Karpas-422 (cell line): ENCODE results near the gene CNTNAP2. TPM values are rescaled to one million over a fixed set of nuclear protein-coding genes. Genes with fewer than 3 reads are reported as not detected.
"Not testable (repeated sequence)": the region's sequence is repeated elsewhere in the genome, so short reads cannot be mapped to it uniquely, and the experiment has no call there.

ENCODE experiments used
- DNase-seq: peaks from one replicate; pipeline ENCODE4 v3.0.0-alpha.2; 2015
- H2AFZ ChIP-seq: fragments of 200-600 bp; sonication (generic); 2 replicates; pipeline ENCODE4 v1.6.1; 2014; ENCODE audit warnings: antibody characterized with exemption, low read length, mixed read lengths
- H3K27ac ChIP-seq: fragments of 200-600 bp; sonication (generic); 2 replicates; pipeline ENCODE4 v1.5.1; 2014; ENCODE audit warnings: mild to moderate bottlenecking, low read length, moderate library complexity
- H3K27me3 ChIP-seq: fragments of 200-600 bp; sonication (generic); 2 replicates; pipeline ENCODE4 v1.6.1; 2014; ENCODE audit warnings: low read length, mixed read lengths
- H3K36me3 ChIP-seq: fragments of 200-600 bp; sonication (generic); 2 replicates; pipeline ENCODE4 v1.6.1; 2014; ENCODE audit warnings: low read length, mixed read lengths; ENCODE audit not compliant: insufficient read depth
- H3K4me1 ChIP-seq: fragments of 200-600 bp; sonication (generic); 2 replicates; pipeline ENCODE4 v1.6.1; 2014; ENCODE audit warnings: mild to moderate bottlenecking, low read length, mixed read lengths
- H3K4me2 ChIP-seq: fragments of 200-600 bp; sonication (generic); 2 replicates; pipeline ENCODE4 v1.6.1; 2014; ENCODE audit warnings: low read length, low read depth, mild to moderate bottlenecking; ENCODE audit not compliant: poor library complexity, severe bottlenecking
- H3K4me3 ChIP-seq: fragments of 200-600 bp; sonication (generic); 2 replicates; pipeline ENCODE4 v1.5.1; 2014; ENCODE audit warnings: mild to moderate bottlenecking, antibody characterized with exemption, low read length, mixed read lengths
- H3K79me2 ChIP-seq: fragments of 200-600 bp; sonication (generic); 2 replicates; pipeline ENCODE4 v1.6.1; 2014; ENCODE audit warnings: mild to moderate bottlenecking, low read length, mixed read lengths
- H3K9ac ChIP-seq: fragments of 200-600 bp; sonication (generic); 2 replicates; pipeline ENCODE4 v1.6.0; 2014; ENCODE audit warnings: low read length
- H3K9me2 ChIP-seq: fragments of 200-600 bp; sonication (generic), shearing (Covaris generic); replicated peaks from 2 replicates; pipeline ENCODE4 v1.6.0; 2014; ENCODE audit warnings: mild to moderate bottlenecking, low read length, moderate library complexity; ENCODE audit not compliant: insufficient read depth
- H3K9me3 ChIP-seq: fragments of 300-700, 200-600 bp; sonication (generic); 2 replicates; pipeline ENCODE4 v1.6.1; 2014; ENCODE audit warnings: low read length, mixed read lengths
- H4K20me1 ChIP-seq: fragments of 200-600 bp; sonication (generic); 2 replicates; pipeline ENCODE4 v1.6.1; 2014; ENCODE audit warnings: mild to moderate bottlenecking, antibody characterized with exemption, low read length, low read depth; ENCODE audit not compliant: insufficient read depth
- total RNA-seq: library from RNA; depleted of rRNA; stranded (reverse); fragments of >200 nt; shearing (Covaris generic); gene quantifications from 2 replicates; pipeline ENCODE4 v1.2.3, GENCODE V29; 2014; ENCODE audit warnings: low replicate concordance

CNTNAP2 gene
- total RNA-seq, 1 experiment from 2014 or later: not detected

- Histone ChIP-seq H3K9me2 (no peaks in the 10 kb centered on the region; the same call in 1 of the 2 replicates), H3K4me1 (no peaks in the 10 kb centered on the region), H3K9ac (no peak overlapping the region), H3K4me2 (no peak overlapping the region), H2AFZ (no peak overlapping the region), H3K4me3 (no peak overlapping the region), H3K9me3 (peaks cover 17% of the 10 kb centered on the region), H3K36me3 (no peaks in the 10 kb centered on the region), H4K20me1 (no peaks in the 10 kb centered on the region), H3K27ac (no peak overlapping the region), H3K27me3 (no peaks in the 10 kb centered on the region), H3K79me2 (no peaks in the 10 kb centered on the region)
- no peak for DNase-seq
These were observed 99.9 kb downstream of the CNTNAP2 start for GRCh38 chr7:146216396-146217041.

GRCh38 chr7:146223851-146224250, 107.2 kb downstream of the CNTNAP2 start:
- Histone ChIP-seq H3K4me2 (no peak overlapping the region), H3K36me3 (no peaks in the 10 kb centered on the region), H3K79me2 (no peaks in the 10 kb centered on the region), H4K20me1 (no peaks in the 10 kb centered on the region), H3K4me3 (no peak overlapping the region), H3K27me3 (no peaks in the 10 kb centered on the region), H3K9me3 (peaks cover 8% of the 10 kb centered on the region), H3K9ac (no peak overlapping the region), H2AFZ (no peak overlapping the region), H3K9me2 (no peaks in the 10 kb centered on the region), H3K27ac (no peak overlapping the region), H3K4me1 (no peaks in the 10 kb centered on the region)
- DNase-seq: no peak

- no peak overlapping the region for H3K27ac ChIP-seq
- H3K9me3 ChIP-seq: peaks cover 17% of the 10 kb centered on the region
- H3K79me2 ChIP-seq: no peaks in the 10 kb centered on the region
- H3K4me1 ChIP-seq: no peaks in the 10 kb centered on the region
- no peaks in the 10 kb centered on the region for H3K9me2 ChIP-seq
- no peak overlapping the region for H3K4me2 ChIP-seq
- no peak overlapping the region for H2AFZ ChIP-seq
- no peaks in the 10 kb centered on the region for H4K20me1 ChIP-seq
- H3K9ac ChIP-seq: no peak overlapping the region
- no peak overlapping the region for H3K4me3 ChIP-seq
- DNase-seq: no peak
- no peaks in the 10 kb centered on the region for H3K36me3 ChIP-seq
- no peaks in the 10 kb centered on the region for H3K27me3 ChIP-seq
These were observed 116.0 kb downstream of the CNTNAP2 start for GRCh38 chr7:146232604-146233003.

GRCh38 chr7:146235195-146235594, 118.6 kb downstream of the CNTNAP2 start:
- Histone ChIP-seq H3K27ac (no peak overlapping the region), H4K20me1 (no peaks in the 10 kb centered on the region), H3K4me2 (no peak overlapping the region), H2AFZ (no peak overlapping the region), H3K36me3 (no peaks in the 10 kb centered on the region), H3K9me3 (peaks cover 28% of the 10 kb centered on the region), H3K9ac (no peak overlapping the region), H3K79me2 (no peaks in the 10 kb centered on the region), H3K9me2 (no peaks in the 10 kb centered on the region), H3K4me3 (no peak overlapping the region), H3K27me3 (no peaks in the 10 kb centered on the region), H3K4me1 (no peaks in the 10 kb centered on the region)
- DNase-seq: no peak

GRCh38 chr7:146242661-146243060, 126.1 kb downstream of the CNTNAP2 start:
- Histone ChIP-seq H3K79me2 (no peaks in the 10 kb centered on the region), H4K20me1 (no peaks in the 10 kb centered on the region), H3K4me1 (no peaks in the 10 kb centered on the region), H3K36me3 (no peaks in the 10 kb centered on the region), H2AFZ (no peak overlapping the region), H3K27me3 (no peaks in the 10 kb centered on the region), H3K9me3 (peaks cover 17% of the 10 kb centered on the region), H3K27ac (no peak overlapping the region), H3K9me2 (no peaks in the 10 kb centered on the region), H3K9ac (no peak overlapping the region), H3K4me2 (no peak overlapping the region), H3K4me3 (no peak overlapping the region)
- DNase-seq: no peak

- H2AFZ ChIP-seq, H3K4me2 ChIP-seq, H3K4me3 ChIP-seq, H3K79me2 ChIP-seq, H3K4me1 ChIP-seq, H4K20me1 ChIP-seq, H3K9ac ChIP-seq, H3K36me3 ChIP-seq, H3K27me3 ChIP-seq, DNase-seq, H3K9me2 ChIP-seq, H3K27ac ChIP-seq: not testable (repeated sequence)
- peaks cover 18% of the 10 kb centered on the region; the same call in 1 of the 2 replicates for H3K9me3 ChIP-seq
These were observed 131.4 kb downstream of the CNTNAP2 start for GRCh38 chr7:146247991-146248390.

GRCh38 chr7:146248744-146249143, 132.1 kb downstream of the CNTNAP2 start:
- H3K4me3 ChIP-seq: not testable (repeated sequence)
- H3K9me3 ChIP-seq: peaks cover 21% of the 10 kb centered on the region; the same call in 1 of the 2 replicates

GRCh38 chr7:146249272-146249671, 132.7 kb downstream of the CNTNAP2 start:
- no peak for DNase-seq
- no peak overlapping the region for H3K4me3 ChIP-seq
- H3K9ac ChIP-seq: no peak overlapping the region
- H4K20me1 ChIP-seq: no peaks in the 10 kb centered on the region
- no peak overlapping the region for H3K27ac ChIP-seq
- H3K9me2 ChIP-seq: no peaks in the 10 kb centered on the region
- H3K9me3 ChIP-seq: peaks cover 21% of the 10 kb centered on the region; the same call in 1 of the 2 replicates
- H3K27me3 ChIP-seq: no peaks in the 10 kb centered on the region
- no peak overlapping the region for H3K4me2 ChIP-seq
- H3K36me3 ChIP-seq: no peaks in the 10 kb centered on the region
- H2AFZ ChIP-seq: no peak overlapping the region
- no peaks in the 10 kb centered on the region for H3K4me1 ChIP-seq
- H3K79me2 ChIP-seq: no peaks in the 10 kb centered on the region

More at GRCh38 chr7:146248744-146249143, 132.1 kb downstream of the CNTNAP2 start:
- not testable (repeated sequence) for H3K27me3 ChIP-seq, H3K4me1 ChIP-seq, H3K9me2 ChIP-seq, H3K79me2 ChIP-seq, H4K20me1 ChIP-seq, H3K9ac ChIP-seq, H2AFZ ChIP-seq, H3K4me2 ChIP-seq, H3K27ac ChIP-seq, H3K36me3 ChIP-seq, DNase-seq
